SK-N-DZ (cell line): ENCODE data around the gene ENPP3.

Experiments used
- small RNA-seq, 2 experiments: library from RNA; depleted of rRNA; stranded (forward); fragments of <200 nt; gene quantifications; one replicate each; pipeline ENCODE3, GENCODE V24; 2014

ENPP3 gene

Small RNA genes within 50 kb of the gene (small RNA-seq; reads per million reads assigned to genes)
- gene MIR548H5: 0 reads per million in 2 experiments
- gene RNU4-18P: 0 reads per million in 2 experiments
